Measurements from ENCODE around the gene PFKP.

The PFKP gene

DNA sequence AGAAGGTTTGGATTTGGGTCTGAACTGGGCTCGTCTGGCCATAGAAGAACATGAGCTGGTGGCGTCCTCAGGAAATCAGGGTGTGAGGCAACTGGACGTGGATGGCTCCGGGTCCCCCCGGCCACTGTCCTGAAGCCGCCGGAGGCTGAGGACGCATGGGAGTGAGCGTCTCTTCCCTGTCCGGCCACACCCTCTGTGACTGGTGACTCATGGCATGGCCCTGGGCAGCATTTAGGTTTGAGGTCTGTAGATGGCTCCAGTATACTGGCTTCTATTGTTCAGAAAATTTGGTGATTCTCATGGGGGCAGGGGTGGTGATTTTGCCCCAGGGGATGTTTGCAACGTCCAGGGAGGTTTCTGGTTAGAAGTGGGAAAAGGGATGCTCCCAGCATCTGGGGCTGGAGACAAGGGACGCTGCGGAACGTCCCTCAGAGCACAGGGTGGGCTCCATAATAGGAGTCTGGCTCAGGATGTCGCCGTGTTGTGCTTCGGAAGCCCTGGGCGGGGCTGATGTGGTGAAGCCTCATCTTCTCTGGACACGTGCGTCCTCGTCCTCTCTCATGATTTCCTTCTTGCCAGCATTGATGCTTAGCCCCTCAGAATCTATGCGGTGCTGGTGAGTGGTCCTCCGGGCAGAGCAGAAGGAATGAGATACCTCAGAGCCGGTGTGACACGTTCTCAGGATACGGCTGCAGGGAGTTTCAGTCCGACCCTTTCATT is 55.3 kb downstream of the PFKP start:
- H3K27ac ChIP-seq (ENCODE audit: low read depth in 2 of 2, low read length in 2 of 2) = no peak overlapping the region
- no peaks in the 10 kb centered on the region for H3K9me3 ChIP-seq (ENCODE audit: control insufficient read depth in 2 of 2, low read length in 2 of 2)
- H3K9ac ChIP-seq (ENCODE audit: low read depth in 1 of 2, low read length in 2 of 2) = no peak overlapping the region
- no peak overlapping the region for H3K4me3 ChIP-seq (ENCODE audit: low read length in 2 of 2)
- H3K36me3 ChIP-seq (ENCODE audit: control insufficient read depth in 2 of 2, insufficient read depth in 2 of 2, low read length in 2 of 2) = peaks cover 12 to 27% of the 10 kb centered on the region in 2 donors
- H3K27me3 ChIP-seq (ENCODE audit: control insufficient read depth in 2 of 2, insufficient read depth in 2 of 2, low read length in 2 of 2) = no peaks in the 10 kb centered on the region
- H3K4me1 ChIP-seq (ENCODE audit: control insufficient read depth in 2 of 2, insufficient read depth in 2 of 2, low read length in 2 of 2) = peaks cover 0 to 9% of the 10 kb centered on the region in 2 donors

GRCh38 chr10:3123571-3124411 is 56.4 kb downstream of the PFKP start:
- Histone ChIP-seq H3K36me3 (ENCODE audit: control insufficient read depth in 2 of 2, insufficient read depth in 2 of 2, low read length in 2 of 2) (peaks cover 14 to 22% of the 10 kb centered on the region in 2 donors), H3K27ac (ENCODE audit: low read depth in 2 of 2, low read length in 2 of 2) (no peak overlapping the region)

DNA sequence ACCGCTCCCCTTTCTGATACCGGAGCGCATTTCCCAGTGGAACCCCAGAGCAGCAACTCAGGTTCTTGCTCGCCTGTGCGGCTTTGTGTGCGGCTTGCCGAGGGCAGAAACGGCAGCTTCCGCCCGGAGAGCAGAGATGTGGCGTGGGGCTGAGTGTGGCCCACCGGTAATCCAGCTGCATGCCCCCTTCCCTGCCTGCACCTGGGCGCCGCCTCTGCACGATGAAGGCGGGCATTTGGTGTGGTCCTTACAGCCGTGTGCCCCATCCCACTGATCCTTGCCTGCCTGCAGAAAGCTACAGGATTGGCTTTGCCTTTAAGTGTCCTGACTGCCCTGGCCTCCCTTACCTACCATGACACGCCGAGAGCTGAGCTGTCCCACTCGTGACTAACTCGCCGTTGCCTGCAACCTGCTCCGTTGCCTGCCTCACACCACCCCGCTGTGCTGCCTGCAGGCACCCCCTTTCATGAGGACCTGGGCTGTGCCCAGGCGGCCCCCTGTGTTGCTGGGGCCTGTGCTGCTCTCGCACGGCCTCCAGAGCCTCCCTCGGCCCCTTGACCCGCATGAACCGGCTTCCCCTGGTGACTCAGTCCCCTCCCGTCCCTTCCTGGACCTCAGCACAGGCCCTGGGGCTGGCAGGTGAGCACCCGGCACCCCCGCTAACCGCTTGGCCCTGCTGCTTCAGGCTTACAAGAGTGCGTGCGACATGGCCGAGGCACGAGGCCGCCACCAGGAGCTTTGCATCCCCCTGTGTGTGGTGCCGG is 57.2 kb downstream of the PFKP start:
- Histone ChIP-seq H3K4me3 (ENCODE audit: low read length in 2 of 2) (no peak overlapping the region), H3K9me3 (ENCODE audit: control insufficient read depth in 2 of 2, low read length in 2 of 2) (no peaks in the 10 kb centered on the region), H3K4me1 (ENCODE audit: control insufficient read depth in 2 of 2, insufficient read depth in 2 of 2, low read length in 2 of 2) (peaks cover 0 to 2% of the 10 kb centered on the region in 2 donors), H3K9ac (ENCODE audit: low read depth in 1 of 2, low read length in 2 of 2) (no peak overlapping the region), H3K27me3 (ENCODE audit: control insufficient read depth in 2 of 2, insufficient read depth in 2 of 2, low read length in 2 of 2) (no peaks in the 10 kb centered on the region), H3K36me3 (ENCODE audit: control insufficient read depth in 2 of 2, insufficient read depth in 2 of 2, low read length in 2 of 2) (peaks cover 17 to 25% of the 10 kb centered on the region in 2 donors), H3K27ac (ENCODE audit: low read depth in 2 of 2, low read length in 2 of 2) (no peak overlapping the region)

More at GRCh38 chr10:3123571-3124411, 56.4 kb downstream of the PFKP start:
- H3K4me3 ChIP-seq (ENCODE audit: low read length in 2 of 2) = no peak overlapping the region
- no peaks in the 10 kb centered on the region for H3K9me3 ChIP-seq (ENCODE audit: control insufficient read depth in 2 of 2, low read length in 2 of 2)
- H3K27me3 ChIP-seq (ENCODE audit: control insufficient read depth in 2 of 2, insufficient read depth in 2 of 2, low read length in 2 of 2) = no peaks in the 10 kb centered on the region
- H3K4me1 ChIP-seq (ENCODE audit: control insufficient read depth in 2 of 2, insufficient read depth in 2 of 2, low read length in 2 of 2) = peaks cover 0 to 4% of the 10 kb centered on the region in 2 donors
- H3K9ac ChIP-seq (ENCODE audit: low read depth in 1 of 2, low read length in 2 of 2) = no peak overlapping the region

DNA sequence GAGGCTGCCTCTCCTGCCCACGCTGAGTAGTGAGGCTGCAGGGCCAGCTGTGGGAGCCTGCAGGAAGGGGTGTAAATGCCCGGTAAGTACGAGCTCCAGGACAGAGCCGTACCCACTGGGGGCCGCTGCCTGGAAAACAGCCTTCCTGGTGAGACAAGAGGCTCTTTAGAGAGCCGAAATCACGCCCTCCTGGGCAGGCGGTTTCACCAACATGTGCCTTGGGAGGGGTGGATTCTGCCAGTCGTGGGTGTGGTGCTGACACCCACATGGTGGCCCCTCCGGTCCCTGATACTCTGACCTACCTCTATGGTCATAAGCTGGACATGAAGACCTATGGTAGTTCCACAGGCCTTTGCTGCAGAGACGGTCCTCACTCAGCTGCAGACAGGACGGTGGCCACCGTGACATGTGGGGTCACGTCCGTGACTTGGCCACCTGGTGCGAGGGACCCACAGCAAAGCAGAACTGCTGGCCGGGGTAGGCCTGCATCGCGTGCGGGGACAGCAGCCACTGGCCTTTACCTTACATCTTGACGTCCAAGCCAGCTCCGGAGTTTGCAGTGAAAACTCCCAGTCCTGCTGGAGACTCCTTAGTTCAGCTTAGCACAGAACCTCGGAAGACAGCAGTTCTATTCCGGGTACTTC is 58.3 kb downstream of the PFKP start:
- Histone ChIP-seq H3K27me3 (ENCODE audit: control insufficient read depth in 2 of 2, insufficient read depth in 2 of 2, low read length in 2 of 2) (no peaks in the 10 kb centered on the region), H3K36me3 (ENCODE audit: control insufficient read depth in 2 of 2, insufficient read depth in 2 of 2, low read length in 2 of 2) (peaks cover 17 to 29% of the 10 kb centered on the region in 2 donors), H3K4me3 (ENCODE audit: low read length in 2 of 2) (no peak overlapping the region), H3K9me3 (ENCODE audit: control insufficient read depth in 2 of 2, low read length in 2 of 2) (no peaks in the 10 kb centered on the region), H3K9ac (ENCODE audit: low read depth in 1 of 2, low read length in 2 of 2) (no peak overlapping the region), H3K27ac (ENCODE audit: low read depth in 2 of 2, low read length in 2 of 2) (no peak overlapping the region), H3K4me1 (ENCODE audit: control insufficient read depth in 2 of 2, insufficient read depth in 2 of 2, low read length in 2 of 2) (peaks cover 0 to 2% of the 10 kb centered on the region in 2 donors)

DNA sequence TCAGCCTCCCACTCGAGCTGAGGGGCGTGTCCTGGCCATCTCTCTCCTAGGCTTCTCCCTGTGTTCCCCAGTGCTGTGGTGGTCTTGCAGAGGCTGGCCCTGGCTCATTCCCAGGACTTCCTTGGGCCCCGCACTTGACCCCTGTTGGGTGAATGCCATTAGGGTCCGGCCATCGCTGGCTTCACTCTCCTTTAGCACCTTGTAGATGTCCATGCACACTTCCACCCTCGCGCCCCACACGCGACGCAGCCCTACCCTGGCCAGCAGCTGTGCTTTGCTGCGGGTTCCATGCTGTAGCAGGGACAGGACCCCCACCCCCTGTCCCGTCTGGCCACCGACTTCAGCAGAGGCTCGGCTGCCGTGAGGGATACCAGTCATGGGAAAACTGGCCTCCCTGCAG is 58.9 kb downstream of the PFKP start:
- no peak overlapping the region for H3K27ac ChIP-seq (ENCODE audit: low read depth in 2 of 2, low read length in 2 of 2)
- peaks cover 20 to 32% of the 10 kb centered on the region in 2 donors for H3K36me3 ChIP-seq (ENCODE audit: control insufficient read depth in 2 of 2, insufficient read depth in 2 of 2, low read length in 2 of 2)
- no peaks in the 10 kb centered on the region for H3K27me3 ChIP-seq (ENCODE audit: control insufficient read depth in 2 of 2, insufficient read depth in 2 of 2, low read length in 2 of 2)

GRCh38 chr10:3126741-3127346 is 59.5 kb downstream of the PFKP start:
- H3K9ac ChIP-seq (ENCODE audit: low read depth in 1 of 2, low read length in 2 of 2) = no peak overlapping the region
- peaks cover 20 to 32% of the 10 kb centered on the region in 2 donors for H3K36me3 ChIP-seq (ENCODE audit: control insufficient read depth in 2 of 2, insufficient read depth in 2 of 2, low read length in 2 of 2)
- H3K27me3 ChIP-seq (ENCODE audit: control insufficient read depth in 2 of 2, insufficient read depth in 2 of 2, low read length in 2 of 2) = no peaks in the 10 kb centered on the region
- no peaks in the 10 kb centered on the region for H3K9me3 ChIP-seq (ENCODE audit: control insufficient read depth in 2 of 2, low read length in 2 of 2)
- H3K4me3 ChIP-seq (ENCODE audit: low read length in 2 of 2) = no peak overlapping the region
- peaks cover 0 to 2% of the 10 kb centered on the region in 2 donors for H3K4me1 ChIP-seq (ENCODE audit: control insufficient read depth in 2 of 2, insufficient read depth in 2 of 2, low read length in 2 of 2)
- H3K27ac ChIP-seq (ENCODE audit: low read depth in 2 of 2, low read length in 2 of 2) = no peak overlapping the region

More for the DNA sequence above, 58.9 kb downstream of the PFKP start:
- no peaks in the 10 kb centered on the region for H3K9me3 ChIP-seq (ENCODE audit: control insufficient read depth in 2 of 2, low read length in 2 of 2)
- H3K4me3 ChIP-seq (ENCODE audit: low read length in 2 of 2) = no peak overlapping the region
- H3K4me1 ChIP-seq (ENCODE audit: control insufficient read depth in 2 of 2, insufficient read depth in 2 of 2, low read length in 2 of 2) = peaks cover 0 to 2% of the 10 kb centered on the region in 2 donors
- H3K9ac ChIP-seq (ENCODE audit: low read depth in 1 of 2, low read length in 2 of 2) = no peak overlapping the region

DNA sequence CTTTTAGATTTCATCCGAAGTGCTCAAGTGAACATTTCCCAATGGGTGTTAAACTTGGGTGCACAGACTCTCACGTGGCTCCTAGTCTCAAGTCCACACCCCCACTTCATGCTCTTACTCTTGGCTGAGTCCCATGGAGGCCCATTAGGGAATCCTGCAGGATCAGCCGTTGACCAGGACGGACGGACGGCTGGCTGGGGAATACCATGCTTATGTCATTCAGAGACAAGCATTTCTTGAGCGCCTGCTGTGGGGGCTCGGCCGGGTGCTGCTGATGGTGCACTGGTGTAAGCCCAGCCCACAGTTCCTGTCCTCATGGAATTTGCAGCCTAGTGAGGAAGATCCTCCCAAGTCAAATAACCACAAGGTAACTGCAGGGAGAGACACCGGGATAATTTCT is 60.6 kb downstream of the PFKP start:
- no peak overlapping the region for H3K4me3 ChIP-seq (ENCODE audit: low read length in 2 of 2)
- peaks cover 24 to 33% of the 10 kb centered on the region in 2 donors for H3K36me3 ChIP-seq (ENCODE audit: control insufficient read depth in 2 of 2, insufficient read depth in 2 of 2, low read length in 2 of 2)
- no peaks in the 10 kb centered on the region for H3K9me3 ChIP-seq (ENCODE audit: control insufficient read depth in 2 of 2, low read length in 2 of 2)

DNA sequence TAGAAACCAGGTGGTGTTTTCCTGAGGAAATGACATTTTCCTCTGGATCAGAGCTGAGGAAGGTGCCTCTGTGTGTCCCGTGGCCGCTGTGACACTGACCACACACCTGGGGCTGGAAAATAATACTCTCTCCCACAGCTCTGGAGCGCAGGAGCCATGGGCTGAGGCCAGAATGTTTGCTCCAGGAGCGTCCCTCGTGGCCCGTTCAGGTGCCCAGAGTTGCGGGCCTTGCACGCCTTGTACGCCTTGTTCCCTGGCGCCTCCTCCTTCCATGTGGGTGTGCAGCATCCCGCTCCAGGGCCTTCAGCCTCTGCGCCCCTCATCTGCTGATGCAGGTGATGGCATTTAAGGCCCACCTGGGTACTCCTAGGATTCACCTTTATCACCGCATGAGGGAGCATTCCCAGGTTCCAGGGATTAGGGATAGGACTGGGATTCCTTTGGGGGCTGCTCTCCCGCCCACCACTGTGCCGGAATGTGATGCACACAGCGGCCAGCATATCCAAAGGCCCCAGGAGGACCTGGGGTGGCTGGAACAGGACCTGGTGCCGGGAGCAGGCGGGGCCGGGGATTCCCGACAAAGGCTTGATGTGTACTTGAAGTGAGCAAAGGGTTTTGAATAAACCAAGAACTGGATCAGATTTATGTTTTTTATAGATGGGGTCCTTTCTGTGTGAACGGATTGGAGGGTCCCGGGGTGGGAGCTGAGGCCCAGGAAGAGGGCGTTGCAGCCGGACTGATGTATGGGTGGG is 61.2 kb downstream of the PFKP start:
- H3K4me1 ChIP-seq (ENCODE audit: control insufficient read depth in 2 of 2, insufficient read depth in 2 of 2, low read length in 2 of 2) = peaks cover 0 to 2% of the 10 kb centered on the region in 2 donors
- H3K27ac ChIP-seq (ENCODE audit: low read depth in 2 of 2, low read length in 2 of 2) = no peak overlapping the region
- H3K9me3 ChIP-seq (ENCODE audit: control insufficient read depth in 2 of 2, low read length in 2 of 2) = no peaks in the 10 kb centered on the region
- no peak overlapping the region for H3K4me3 ChIP-seq (ENCODE audit: low read length in 2 of 2)
- H3K9ac ChIP-seq (ENCODE audit: low read depth in 1 of 2, low read length in 2 of 2) = no peak overlapping the region
- H3K27me3 ChIP-seq (ENCODE audit: control insufficient read depth in 2 of 2, insufficient read depth in 2 of 2, low read length in 2 of 2) = no peaks in the 10 kb centered on the region
- H3K36me3 ChIP-seq (ENCODE audit: control insufficient read depth in 2 of 2, insufficient read depth in 2 of 2, low read length in 2 of 2) = peaks cover 22 to 35% of the 10 kb centered on the region in 2 donors

More for the DNA sequence above, 60.6 kb downstream of the PFKP start:
- Histone ChIP-seq H3K9ac (ENCODE audit: low read depth in 1 of 2, low read length in 2 of 2) (no peak overlapping the region), H3K4me1 (ENCODE audit: control insufficient read depth in 2 of 2, insufficient read depth in 2 of 2, low read length in 2 of 2) (peaks cover 0 to 2% of the 10 kb centered on the region in 2 donors), H3K27me3 (ENCODE audit: control insufficient read depth in 2 of 2, insufficient read depth in 2 of 2, low read length in 2 of 2) (no peaks in the 10 kb centered on the region), H3K27ac (ENCODE audit: low read depth in 2 of 2, low read length in 2 of 2) (no peak overlapping the region)
